GM12891 (cell line): ENCODE results near the gene VSIG10L2.
"Not testable (repeated sequence)": the region's sequence is repeated elsewhere in the genome, so short reads cannot be mapped to it uniquely, and the experiment has no call there.

Experiments used
- DNase-seq: peaks from one replicate; pipeline ENCODE4 v3.0.0; 2011; ENCODE audit warnings: low spot score; ENCODE audit not compliant: insufficient read length
- FAIRE-seq: peaks from 2 replicates; lab custom pipeline; 2011; peaks lifted over from hg19 to GRCh38; lab: Jason Lieb, UNC
- PAX5 ChIP-seq: IDR thresholded peaks from 2 replicates; pipeline ENCODE4 v1.6.1; 2011; ENCODE audit warnings: low read length, moderate library complexity, mild to moderate bottlenecking; ENCODE audit not compliant: insufficient read depth, severe bottlenecking
- POLR2A ChIP-seq: IDR thresholded peaks from 2 replicates; pipeline ENCODE4 v1.6.1; 2011; ENCODE audit warnings: low read depth, low read length, control low read depth
- POLR2AphosphoS5 ChIP-seq: IDR thresholded peaks from 2 replicates; pipeline ENCODE4 v1.6.1; 2011; ENCODE audit warnings: low read depth, low read length, control low read depth
- POU2F2 ChIP-seq: IDR thresholded peaks from 2 replicates; pipeline ENCODE4 v1.6.1; 2011; ENCODE audit warnings: low read depth, mild to moderate bottlenecking, control low read depth, low read length, moderate library complexity
- SPI1 ChIP-seq: IDR thresholded peaks from 2 replicates; pipeline ENCODE4 v1.6.1; 2011; ENCODE audit warnings: low read depth, low read length, control low read depth
- TAF1 ChIP-seq: IDR thresholded peaks from 2 replicates; pipeline ENCODE4 v1.6.1; 2011; ENCODE audit warnings: low read depth, low read length, control low read depth

Gene VSIG10L2

DNA sequence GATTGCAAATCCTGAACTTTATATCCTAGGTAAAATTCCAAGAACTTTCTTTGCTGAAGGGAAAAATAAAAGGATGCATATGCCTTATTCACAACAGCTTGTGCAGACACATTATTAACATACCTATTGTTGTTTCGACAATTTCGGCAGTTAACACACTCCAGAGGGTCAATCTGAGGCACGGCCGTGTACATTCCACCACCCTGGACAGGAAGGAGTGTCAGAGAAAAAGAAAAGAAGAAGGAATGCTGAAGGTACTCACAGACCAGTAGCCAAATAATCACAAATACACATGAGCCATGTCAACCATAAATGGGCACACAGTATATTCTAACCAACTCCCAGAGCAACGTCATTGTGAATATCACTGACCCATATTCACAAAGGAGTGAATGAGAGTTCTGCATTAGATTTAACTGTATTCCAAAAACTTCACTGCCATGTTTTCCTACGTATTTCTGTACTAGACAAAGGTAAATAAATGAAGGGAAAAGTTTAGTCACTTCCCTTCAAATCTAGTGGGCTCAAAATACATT, 32.4 kb downstream of the VSIG10L2 start:
- DNase-seq (no peak), FAIRE-seq (no peak)
- TF ChIP-seq PAX5 = no peak
- TF ChIP-seq POLR2A = no peak
- TF ChIP-seq SPI1 = no peak
- no peak for TF ChIP-seq POLR2AphosphoS5
- no peak for TF ChIP-seq TAF1
- TF ChIP-seq POU2F2 = no peak

DNA sequence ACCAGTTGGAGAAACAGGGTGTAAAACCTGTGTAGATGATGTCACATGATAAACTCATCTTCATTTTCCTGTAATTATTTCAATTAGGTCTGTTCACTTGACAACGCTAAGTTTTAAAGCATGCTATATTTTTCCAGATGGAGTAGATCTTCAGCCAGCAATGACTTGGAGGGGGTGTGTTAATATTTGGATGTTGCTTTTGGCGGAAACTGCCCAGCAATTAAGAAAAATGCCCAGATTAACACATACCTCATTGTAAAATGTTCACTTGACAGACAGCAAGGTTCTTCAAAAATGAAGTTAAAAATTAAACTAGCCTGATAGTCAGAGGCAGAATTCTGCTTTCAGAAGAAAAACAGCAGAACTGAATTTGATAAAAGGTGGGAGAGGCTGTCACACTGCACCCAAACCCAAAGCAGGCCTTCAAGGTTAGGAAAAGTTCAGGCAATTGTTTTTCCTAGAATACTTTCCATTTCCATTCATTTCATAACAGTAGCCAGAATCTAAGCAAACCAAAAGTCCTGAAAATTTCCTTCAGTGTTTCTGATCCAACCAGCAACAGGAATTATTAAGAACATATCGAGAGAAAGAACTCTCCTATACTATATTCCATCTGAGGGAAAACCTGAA, 33.0 kb downstream of the VSIG10L2 start:
- FAIRE-seq (no peak), DNase-seq (no peak)
- TF ChIP-seq PAX5 = no peak
- TF ChIP-seq POLR2AphosphoS5 = no peak
- TF ChIP-seq POU2F2 = no peak
- no peak for TF ChIP-seq POLR2A
- TF ChIP-seq SPI1 = no peak
- TF ChIP-seq TAF1 = no peak

DNA sequence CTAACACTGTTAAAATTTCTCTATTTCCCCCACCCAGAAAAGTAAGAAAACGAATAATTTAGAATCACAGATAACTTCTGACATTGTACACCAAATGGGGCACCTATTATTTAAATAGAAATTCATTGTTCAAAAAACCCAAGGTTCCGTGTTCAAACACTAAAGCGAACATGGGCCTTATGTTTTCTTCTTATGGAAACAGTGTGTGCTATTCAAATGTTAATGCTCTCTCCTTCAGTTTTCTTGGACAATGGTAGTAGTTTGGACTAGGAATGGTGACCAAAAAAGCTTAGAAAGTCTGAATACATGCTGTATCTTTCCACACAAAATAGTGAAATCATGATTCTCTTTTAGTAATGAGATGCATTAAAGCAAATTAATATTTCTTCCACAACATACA, 33.7 kb downstream of the VSIG10L2 start:
- FAIRE-seq (no peak), DNase-seq (no peak)
- no peak for TF ChIP-seq POLR2A
- TF ChIP-seq SPI1 = no peak
- TF ChIP-seq POLR2AphosphoS5 = no peak
- no peak for TF ChIP-seq PAX5

DNA sequence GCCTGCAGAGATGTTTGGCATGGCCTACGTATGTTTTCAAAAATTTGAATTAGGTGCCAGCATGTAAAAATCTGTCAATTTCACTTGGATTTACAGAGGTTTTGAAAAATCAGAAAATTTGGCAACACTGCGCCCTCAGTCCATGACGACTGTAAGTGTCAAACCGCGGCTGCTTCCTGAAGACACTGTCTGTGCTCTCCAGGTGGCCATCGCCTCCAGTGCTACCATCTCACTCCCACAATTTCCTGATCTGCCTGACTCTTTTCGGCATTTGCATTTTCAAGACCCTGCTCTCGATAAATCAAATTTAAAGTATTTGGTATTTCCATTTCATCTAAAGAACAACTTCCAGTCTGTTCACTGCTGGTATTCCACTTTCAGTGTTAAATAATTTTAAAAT, 34.6 kb downstream of the VSIG10L2 start:
- DNase-seq (no peak), FAIRE-seq (no peak)
- TF ChIP-seq POLR2A (no peak), PAX5 (no peak), POU2F2 (no peak), POLR2AphosphoS5 (no peak), SPI1 (no peak), TAF1 (no peak)

DNA sequence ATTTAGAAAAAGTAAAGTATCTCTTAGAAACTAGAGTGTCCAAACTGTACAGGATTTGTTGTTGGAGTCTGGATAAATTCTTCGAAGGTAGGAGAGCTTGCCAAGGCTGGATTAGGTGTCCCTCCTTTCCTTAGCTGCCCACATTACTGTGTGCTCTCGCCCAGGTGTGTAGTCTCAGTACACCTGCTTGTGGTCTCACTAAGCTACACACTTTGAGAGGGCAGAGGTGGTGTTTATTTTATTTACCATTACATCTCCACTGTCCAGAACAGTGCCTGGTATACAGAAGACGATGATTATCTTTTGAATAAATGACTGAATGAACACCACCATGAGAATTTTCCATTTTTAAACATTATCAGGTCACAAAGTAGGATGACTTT, 36.5 kb downstream of the VSIG10L2 start:
- FAIRE-seq = no peak
- DNase-seq = no peak
- no peak for TF ChIP-seq POU2F2
- no peak for TF ChIP-seq TAF1
- no peak for TF ChIP-seq PAX5
- TF ChIP-seq SPI1 = no peak
- TF ChIP-seq POLR2AphosphoS5 = no peak
- TF ChIP-seq POLR2A = no peak

DNA sequence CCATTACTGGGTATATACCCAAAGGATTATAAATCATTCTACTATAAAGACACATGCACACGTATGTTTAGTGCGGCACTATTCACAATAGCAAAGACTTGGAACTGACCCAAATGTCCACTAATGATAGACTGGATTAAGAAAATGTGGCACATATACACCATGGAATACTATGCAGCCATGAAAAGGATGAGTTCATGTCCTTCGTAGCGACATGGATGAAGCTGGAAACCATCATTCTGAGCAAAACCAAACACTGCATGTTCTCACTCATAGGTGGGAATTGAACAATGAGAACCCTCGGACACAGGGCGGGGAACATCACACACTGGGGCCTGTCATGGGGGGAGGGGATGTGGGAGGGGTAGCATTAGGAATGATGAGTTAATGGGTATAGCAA, 40.1 kb downstream of the VSIG10L2 start:
- FAIRE-seq, DNase-seq: not testable (repeated sequence)

DNA sequence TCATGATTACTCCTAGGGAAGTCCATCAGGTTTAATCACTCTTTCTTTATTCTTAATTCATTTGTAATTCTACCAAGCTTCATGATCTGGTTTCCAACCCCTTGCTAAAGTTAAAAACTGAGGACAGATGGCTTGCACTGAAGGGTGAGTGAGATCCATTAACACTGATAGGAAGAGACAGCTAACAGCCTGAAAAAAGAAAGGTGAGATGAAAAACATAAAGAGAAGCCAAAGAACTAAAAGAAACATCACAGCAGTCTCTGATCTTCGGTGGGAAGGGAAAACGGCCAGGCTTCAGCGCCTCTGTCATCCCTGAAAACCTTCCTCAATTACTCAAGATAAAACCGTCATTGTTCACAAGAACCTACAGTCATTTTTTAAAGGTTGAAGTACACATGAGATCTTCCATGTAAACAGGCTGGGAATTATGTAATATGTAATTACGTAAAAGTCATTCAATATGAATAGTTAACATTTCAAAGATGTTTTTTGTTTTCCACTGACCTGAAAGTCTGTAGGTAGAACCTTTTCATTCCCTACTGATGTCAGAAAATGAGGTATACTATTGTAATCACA, 41.3 kb downstream of the VSIG10L2 start:
- DNase-seq (no peak), FAIRE-seq (no peak)

DNA sequence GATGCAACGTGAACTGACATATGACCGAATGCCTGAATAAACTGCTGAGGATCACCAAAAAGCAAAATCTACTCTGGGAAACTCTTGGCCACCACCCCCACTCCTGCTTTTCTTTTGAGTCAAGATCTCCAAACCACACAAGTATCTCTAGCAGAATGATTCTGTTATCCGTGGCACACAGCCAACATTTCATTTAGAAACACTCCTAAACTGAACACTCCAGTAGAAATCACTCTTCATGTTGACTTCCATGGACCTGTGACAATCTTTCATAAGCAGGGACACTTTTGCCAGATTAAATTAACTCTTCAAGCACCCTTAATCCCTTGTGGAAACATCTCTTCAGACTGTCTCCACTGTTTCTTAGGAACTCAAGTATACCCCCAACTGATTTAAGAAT, 44.4 kb downstream of the VSIG10L2 start:
- TF ChIP-seq SPI1 (no peak), TAF1 (no peak), POLR2AphosphoS5 (no peak), POU2F2 (no peak), PAX5 (no peak), POLR2A (no peak)
- no peak for FAIRE-seq
- DNase-seq = no peak

More for the DNA sequence above, 41.3 kb downstream of the VSIG10L2 start:
- TF ChIP-seq SPI1 = no peak
- no peak for TF ChIP-seq POLR2AphosphoS5
- no peak for TF ChIP-seq TAF1
- no peak for TF ChIP-seq POLR2A
- no peak for TF ChIP-seq POU2F2
- TF ChIP-seq PAX5 = no peak

DNA sequence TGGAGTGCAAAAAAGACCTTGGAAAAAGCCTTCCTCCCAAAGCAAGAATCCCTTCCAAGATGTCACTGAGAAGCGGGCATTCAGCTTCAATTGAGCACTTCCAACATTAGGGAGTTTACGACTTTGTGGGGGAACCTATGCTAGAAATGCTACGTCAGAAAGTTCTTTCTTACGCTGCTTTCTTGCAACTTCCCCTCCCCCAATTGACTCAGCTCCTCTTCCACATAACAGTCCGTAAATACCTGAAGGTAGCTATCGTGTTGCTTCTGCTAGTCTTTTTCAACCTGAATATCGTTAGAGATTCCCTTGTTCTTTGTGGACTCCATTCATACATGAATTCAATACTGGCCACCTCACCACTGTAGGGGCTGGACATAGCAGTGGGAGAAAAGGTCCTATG, 47.0 kb downstream of the VSIG10L2 start:
- DNase-seq = no peak
- TF ChIP-seq SPI1 (no peak), PAX5 (no peak), TAF1 (no peak), POLR2AphosphoS5 (no peak), POU2F2 (no peak), POLR2A (no peak)
- FAIRE-seq = peak; percentile 20
